Sigmoid colon (tissue), 4 donors: Measurements from ENCODE around the gene COL6A2.

Source experiments
- POLR2A ChIP-seq, 2 donors: fragments of 450-650 bp; IDR thresholded peaks; one replicate each; pipeline ENCODE4 v1.6.1; 2016; ENCODE audit warnings: antibody characterized with exemption in 2 of 2, mild to moderate bottlenecking in 2 of 2, moderate library complexity in 2 of 2
- POLR2AphosphoS5 ChIP-seq, 4 donors: sonication (generic); formaldehyde crosslinking; IDR thresholded peaks; one replicate each; pipeline ENCODE4 v1.6.1; 2017; ENCODE audit warnings: antibody characterized with exemption in 4 of 4
- TF ChIP-seq, protein P1 (sequence below), 4 experiments: fragments of 450-650 bp in 3 of 4; fragments of 200-600 bp in 1 of 4; IDR thresholded peaks; one replicate each; pipeline ENCODE4 v1.5.1; 2016 to 2019; ENCODE audit warnings: antibody characterized with exemption in 4 of 4, mild to moderate bottlenecking in 3 of 4, moderate library complexity in 2 of 4

DNA sequence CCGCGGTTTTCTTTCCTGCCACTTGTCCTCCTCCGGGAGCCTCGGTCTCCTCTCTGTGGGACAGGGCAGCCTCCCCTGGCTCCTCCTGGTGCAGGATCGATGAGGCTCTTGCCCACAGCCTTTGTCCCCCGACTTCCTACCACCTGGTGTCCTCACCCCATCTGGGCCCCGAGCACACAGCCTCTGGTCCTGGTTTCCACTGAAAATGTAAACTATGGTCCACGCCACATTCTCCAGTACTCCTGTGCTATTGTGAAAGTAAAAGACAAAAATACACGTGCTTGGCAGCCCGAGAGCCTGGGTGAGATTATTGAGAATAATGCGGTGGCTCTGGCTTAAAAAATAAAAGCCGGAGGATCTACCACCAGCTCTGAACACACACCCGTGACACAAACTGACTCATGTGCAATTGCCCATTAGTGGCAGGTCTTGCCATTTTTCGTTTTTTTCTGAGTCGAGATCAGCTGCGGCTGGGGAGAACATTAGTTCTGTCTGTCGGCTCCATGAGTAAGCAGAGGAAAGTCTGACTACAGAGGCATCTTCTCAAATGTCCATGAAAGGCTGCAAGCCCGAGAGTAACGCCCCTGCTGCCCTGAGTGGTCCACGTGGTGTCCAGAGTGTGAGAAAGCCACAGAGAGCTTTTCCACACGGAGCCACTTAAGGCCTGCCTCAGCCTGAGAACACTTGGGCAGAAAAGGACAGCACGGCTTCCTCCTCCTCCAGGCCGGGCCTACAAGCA, 5.7 kb upstream of the COL6A2 start:
- TF ChIP-seq POLR2AphosphoS5 (IDR thresholded peaks at IDR 0.05) (peak; percentile 82 to 94 (median 90)), POLR2A (IDR thresholded peaks at IDR 0.05) (peak; percentile 59 to 70)
- TF ChIP-seq, protein P1, sequence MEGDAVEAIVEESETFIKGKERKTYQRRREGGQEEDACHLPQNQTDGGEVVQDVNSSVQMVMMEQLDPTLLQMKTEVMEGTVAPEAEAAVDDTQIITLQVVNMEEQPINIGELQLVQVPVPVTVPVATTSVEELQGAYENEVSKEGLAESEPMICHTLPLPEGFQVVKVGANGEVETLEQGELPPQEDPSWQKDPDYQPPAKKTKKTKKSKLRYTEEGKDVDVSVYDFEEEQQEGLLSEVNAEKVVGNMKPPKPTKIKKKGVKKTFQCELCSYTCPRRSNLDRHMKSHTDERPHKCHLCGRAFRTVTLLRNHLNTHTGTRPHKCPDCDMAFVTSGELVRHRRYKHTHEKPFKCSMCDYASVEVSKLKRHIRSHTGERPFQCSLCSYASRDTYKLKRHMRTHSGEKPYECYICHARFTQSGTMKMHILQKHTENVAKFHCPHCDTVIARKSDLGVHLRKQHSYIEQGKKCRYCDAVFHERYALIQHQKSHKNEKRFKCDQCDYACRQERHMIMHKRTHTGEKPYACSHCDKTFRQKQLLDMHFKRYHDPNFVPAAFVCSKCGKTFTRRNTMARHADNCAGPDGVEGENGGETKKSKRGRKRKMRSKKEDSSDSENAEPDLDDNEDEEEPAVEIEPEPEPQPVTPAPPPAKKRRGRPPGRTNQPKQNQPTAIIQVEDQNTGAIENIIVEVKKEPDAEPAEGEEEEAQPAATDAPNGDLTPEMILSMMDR (IDR thresholded peaks at IDR 0.05) = no peak
